GM21737 (cell line): Measurements from ENCODE around the gene PDGFA.
"Not testable (repeated sequence)": the region's sequence is repeated elsewhere in the genome, so short reads cannot be mapped to it uniquely, and the experiment has no call there.

Experiments
- ATAC-seq: cut with Tn5 transposase; IDR thresholded peaks from one replicate; pipeline ENCODE4 v1.9.1; 2021; ENCODE audit warnings: mild to moderate bottlenecking, moderate library complexity; ENCODE audit not compliant: unreplicated experiment

The PDGFA gene

GRCh38 chr7:552151-552867, 32.7 kb upstream of the PDGFA start:
- ATAC-seq: not testable (repeated sequence)

GRCh38 chr7:551615-551970, 31.9 kb upstream of the PDGFA start:
- ATAC-seq: not testable (repeated sequence)

DNA sequence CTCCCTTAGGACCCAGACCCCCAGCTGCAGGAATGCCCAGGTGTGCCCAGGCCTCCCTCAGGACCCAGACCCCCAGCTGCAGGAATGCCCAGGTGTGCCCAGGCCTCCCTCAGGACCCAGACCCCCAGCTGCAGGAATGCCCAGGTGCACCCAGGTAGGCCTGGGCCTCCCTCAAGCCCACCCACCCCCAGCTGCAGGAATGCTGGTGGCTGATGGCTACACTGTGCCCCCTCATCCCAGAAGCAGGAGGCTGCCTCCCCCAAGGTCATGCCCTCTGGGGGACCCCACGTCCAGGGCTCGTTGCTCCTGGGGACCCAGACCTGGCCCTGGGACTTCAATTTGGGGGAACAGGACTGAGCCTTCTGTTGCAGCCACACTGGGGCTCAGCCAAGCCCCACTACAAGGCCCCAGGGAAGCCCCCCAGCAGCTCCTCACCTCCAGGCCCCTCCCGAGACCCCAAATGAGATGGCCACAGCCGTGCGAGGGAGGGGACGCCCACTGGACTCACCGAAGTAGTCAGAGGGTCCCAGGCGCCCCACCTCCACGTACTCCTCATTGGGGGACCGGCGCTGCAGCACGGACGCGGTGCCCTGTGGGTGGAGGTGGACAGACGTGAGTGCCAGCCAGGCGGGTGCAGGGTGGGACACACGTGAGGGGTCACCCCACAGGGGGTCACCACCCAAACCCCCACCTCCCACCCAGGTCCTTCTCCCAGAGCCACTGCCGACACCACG, 31.4 kb upstream of the PDGFA start:
- no peak for ATAC-seq

- no peak for ATAC-seq
Measured at GRCh38 chr7:549891-550625, 30.4 kb upstream of the PDGFA start.

DNA sequence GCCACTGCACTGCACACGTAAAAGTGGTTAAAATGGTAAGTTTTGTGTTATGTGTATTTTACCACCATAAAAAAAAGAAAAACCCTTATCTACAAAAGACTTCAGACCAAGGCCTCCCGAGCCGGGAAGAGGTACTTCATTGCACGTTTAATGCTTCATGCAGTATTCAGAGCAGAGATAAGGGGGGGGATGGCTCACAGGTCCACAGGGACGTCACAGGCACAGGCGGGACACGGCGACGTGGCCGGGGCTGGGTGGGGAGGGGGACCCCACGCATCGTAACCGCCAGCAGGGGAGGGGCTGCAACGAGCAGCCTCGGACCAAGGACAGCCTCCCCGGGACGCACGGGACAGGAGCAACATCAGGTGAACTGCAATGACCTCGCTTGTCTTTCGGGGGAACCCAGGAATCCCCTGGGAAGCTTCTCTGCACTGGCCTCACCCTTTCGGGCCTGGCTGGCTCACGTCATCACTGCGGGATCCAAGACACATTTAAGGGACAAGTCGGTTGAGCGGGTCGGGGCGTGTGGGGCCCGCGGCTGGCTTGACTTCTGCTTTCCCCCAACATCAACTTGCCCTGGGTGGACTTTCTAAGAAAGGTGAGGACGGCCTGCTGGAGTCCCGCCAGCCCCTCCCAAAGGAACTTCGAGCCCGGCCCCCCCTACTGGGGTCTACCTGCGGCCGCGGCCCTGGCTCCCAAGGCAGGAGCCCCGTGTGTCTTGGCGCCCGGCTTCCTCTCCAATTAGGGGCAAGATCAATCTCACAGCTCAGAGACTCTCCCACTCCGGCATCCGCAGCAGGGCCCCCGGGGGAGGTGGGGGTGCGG, 29.6 kb upstream of the PDGFA start:
- ATAC-seq: no peak

- no peak for ATAC-seq
Measured at GRCh38 chr7:548401-548800, 28.8 kb upstream of the PDGFA start.

DNA sequence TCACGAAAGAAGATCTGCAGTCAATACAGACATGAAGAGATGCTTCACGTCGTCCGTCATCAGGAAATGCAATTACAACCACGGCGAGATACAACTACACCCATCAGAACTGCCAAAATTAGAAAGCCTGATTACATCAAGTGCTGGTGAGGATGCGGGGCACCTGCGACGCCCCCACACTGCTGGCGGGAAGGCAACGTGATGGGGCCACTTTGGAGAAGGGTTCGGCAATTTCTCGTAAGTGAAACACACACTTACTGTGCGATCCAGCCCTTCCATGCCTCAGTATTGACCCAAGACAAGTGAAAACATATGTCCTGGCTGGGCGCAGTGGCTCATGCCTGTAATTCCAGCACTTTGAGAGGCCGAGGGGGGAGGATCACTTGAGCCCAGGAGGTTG, 25.8 kb upstream of the PDGFA start:
- no peak for ATAC-seq

DNA sequence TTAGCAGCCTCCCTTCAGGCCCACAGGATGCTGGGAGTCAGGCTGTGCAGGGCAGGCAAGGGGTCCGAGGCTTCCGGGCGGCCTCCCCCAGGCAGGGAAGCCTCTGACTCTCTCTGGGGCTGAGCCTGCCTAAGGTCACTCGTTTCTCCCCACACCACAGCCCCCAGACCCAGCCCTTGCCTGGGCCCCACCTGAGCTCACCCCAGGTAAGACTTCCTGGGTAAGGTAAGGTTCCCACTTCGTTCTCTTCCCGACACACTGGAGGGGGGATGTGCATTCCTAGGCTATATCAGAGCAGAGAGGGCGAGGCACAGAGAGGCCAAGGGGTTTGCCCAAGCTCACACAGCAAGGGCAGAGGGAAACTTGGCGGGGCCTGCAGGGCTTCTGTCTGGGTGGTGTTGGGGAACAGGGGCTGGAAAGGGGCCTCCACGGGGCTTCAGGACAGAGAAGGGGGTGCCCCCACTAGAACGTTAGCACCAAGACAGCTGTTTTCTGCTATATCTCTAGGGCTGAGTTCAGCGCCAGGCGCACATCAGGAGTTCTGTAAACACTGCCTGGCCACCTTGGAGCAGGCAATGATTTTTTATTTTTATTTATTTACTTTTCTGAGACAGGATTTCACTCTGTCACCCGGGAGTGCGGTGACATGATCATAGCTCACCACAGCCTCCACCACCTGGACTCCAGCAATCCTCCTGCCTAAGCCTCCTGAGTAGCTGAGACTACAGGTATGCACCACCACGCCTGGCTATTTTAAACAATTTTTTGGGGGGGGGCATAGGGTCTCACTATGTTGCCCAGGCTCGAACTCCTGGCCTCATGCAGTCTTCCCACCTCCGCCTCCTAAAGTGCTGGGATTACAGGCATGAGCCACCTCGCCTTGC, 24.9 kb upstream of the PDGFA start:
- ATAC-seq: no peak

- ATAC-seq: no peak
Measured at GRCh38 chr7:543501-544337, 24.1 kb upstream of the PDGFA start.

- ATAC-seq: no peak
Measured at GRCh38 chr7:542713-543500, 23.3 kb upstream of the PDGFA start.

- no peak for ATAC-seq
Measured at GRCh38 chr7:542131-542712, 22.6 kb upstream of the PDGFA start.

- ATAC-seq: no peak
Measured at GRCh38 chr7:541661-542060, 22.0 kb upstream of the PDGFA start.

DNA sequence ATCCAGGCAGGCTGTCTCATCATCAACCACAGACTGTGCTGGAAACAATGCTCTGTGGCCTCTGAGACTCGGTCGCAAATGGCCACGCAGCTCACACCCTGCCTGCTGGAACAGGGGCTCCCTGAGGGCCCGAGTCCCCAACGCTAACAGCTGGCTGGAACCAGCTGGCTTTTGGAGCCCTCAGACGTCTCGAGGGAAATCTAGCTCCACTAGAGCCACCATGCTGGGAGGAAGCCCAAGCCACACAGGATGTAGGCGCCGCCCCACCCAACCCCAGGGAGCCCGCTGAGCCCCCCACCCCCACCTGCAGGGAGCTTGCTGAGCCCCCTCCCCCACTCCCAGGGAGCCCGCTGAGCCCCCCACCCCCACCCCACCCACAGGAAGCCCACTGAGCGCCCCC, 21.4 kb upstream of the PDGFA start:
- no peak for ATAC-seq

GRCh38 chr7:540579-540978, 20.9 kb upstream of the PDGFA start:
- no peak for ATAC-seq

DNA sequence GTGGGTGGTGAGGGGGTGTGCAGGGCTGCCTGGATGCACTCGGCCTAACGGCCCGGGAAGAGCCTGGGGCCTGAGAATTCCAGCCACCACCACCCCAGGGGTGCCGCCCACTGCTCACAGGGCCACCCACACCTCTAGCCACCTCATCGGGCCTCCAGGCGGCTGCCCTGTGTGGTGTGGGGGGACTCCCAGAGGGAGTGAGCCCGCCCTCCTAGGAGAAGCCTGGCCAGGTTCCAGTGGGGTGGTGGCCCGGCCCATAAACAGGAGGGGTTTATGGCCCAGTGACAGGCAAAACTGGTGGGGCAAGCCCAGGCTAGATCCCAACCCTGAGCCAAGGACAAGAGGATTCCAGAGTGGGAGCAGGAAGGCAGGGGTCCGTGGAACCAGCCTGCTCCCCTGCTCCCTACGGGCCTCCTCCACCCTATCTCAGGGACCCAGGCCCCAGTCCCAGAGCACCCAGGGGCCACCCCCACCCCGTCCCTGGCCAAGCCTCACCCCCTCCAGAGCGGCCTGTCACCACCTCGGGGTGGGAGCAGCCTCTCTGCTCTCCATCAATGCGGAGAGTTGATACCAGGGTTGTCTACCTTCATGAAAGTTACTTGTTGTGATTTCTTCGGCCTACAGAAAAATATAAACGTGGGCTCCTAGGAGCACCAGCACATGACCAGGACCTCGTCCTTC, 20.2 kb upstream of the PDGFA start:
- no peak for ATAC-seq

DNA sequence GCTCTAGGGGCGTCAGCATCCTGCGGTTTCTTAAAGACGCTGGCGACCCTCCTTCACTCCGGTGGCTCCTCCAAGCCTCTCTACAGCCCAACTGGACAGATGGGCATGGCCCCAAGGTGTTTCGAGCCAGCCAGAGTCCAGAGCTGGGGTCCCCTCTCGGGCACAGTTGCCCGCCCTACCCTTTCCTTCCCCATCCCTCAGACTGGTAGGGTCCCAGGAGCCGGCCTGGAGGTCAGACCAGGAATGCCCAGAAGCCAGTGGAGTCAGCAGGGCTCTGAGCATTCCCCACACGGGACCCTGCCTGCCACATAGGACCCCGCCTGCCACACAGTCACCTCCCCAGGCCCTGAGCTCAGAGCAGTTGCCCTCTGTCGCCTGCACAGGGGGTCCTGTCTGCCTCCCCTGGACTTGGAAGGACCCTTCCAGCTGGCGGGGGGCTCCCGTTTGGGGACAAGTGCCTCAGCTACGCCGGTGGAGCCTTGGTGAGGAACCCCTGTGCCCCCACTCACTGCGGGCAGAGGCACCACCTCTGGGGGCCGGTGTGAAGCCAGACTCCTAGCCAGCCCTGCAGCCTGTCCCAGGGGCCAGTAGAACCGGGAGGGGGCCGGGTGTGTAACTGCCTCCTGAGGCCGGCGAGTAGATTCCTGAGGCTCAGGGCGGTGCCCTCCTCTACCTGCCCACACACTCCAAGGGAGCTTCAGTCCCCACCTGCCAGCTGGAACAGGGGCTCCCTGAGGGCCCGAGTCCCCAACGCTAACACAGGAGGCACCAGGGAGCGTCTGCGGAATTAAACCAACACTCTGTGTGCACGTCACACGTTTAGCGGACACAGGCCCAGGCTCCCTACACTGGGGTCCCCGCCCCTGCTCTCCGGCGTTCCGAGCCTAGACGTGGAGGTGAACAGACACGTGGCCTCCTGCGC, 19.4 kb upstream of the PDGFA start:
- ATAC-seq: no peak
